H9 (cell line): ENCODE results near the gene SAXO2. TPM values are rescaled to one million over a fixed set of nuclear protein-coding genes. Genes with fewer than 3 reads are reported as not detected.
"Not testable (repeated sequence)": the region's sequence is repeated elsewhere in the genome, so short reads cannot be mapped to it uniquely, and the experiment has no call there.

Source experiments
- DNase-seq: peaks from one replicate; pipeline ENCODE4 v3.0.0-alpha.2; 2017
- H2AFZ ChIP-seq: one replicate; pipeline ENCODE4 v1.6.1; 2013; ENCODE audit warnings: mild to moderate bottlenecking, low read length, control low read depth, moderate library complexity
- H2AK5ac ChIP-seq: 2 replicates; pipeline ENCODE4 v1.6.1; 2013; ENCODE audit warnings: low read length, control low read depth, mixed read lengths; ENCODE audit not compliant: insufficient read length
- H2BK120ac ChIP-seq: one replicate; pipeline ENCODE4 v1.6.1; 2013; ENCODE audit warnings: low read depth, mild to moderate bottlenecking, low read length, control low read depth, inconsistent platforms; ENCODE audit not compliant: poor library complexity, severe bottlenecking
- H2BK12ac ChIP-seq: 2 replicates; pipeline ENCODE4 v1.6.1; 2013; ENCODE audit warnings: low read length, control low read depth, mixed read lengths, low read depth; ENCODE audit not compliant: insufficient read length
- H2BK15ac ChIP-seq: 2 replicates; pipeline ENCODE4 v1.6.1; 2013; ENCODE audit warnings: low read depth, low read length, control low read depth
- H2BK20ac ChIP-seq: one replicate; pipeline ENCODE4 v1.6.1; 2013; ENCODE audit warnings: low read depth, mild to moderate bottlenecking, low read length, control low read depth, inconsistent platforms; ENCODE audit not compliant: poor library complexity, severe bottlenecking
- H2BK5ac ChIP-seq: 2 replicates; pipeline ENCODE4 v1.6.1; 2013; ENCODE audit warnings: low read length, control low read depth, mixed read lengths; ENCODE audit not compliant: insufficient read length
- H3K14ac ChIP-seq: 2 replicates; pipeline ENCODE4 v1.6.1; 2013; ENCODE audit warnings: low read length, control low read depth; ENCODE audit not compliant: insufficient read depth
- H3K18ac ChIP-seq: 2 replicates; pipeline ENCODE4 v1.6.1; 2013; ENCODE audit warnings: low read depth, mild to moderate bottlenecking, mixed read lengths, low read length, control low read depth; ENCODE audit not compliant: insufficient read length
- H3K23ac ChIP-seq: 2 replicates; pipeline ENCODE4 v1.6.1; 2013; ENCODE audit warnings: low read length, control low read depth, mixed read lengths, low read depth; ENCODE audit not compliant: insufficient read length
- H3K23me2 ChIP-seq: 2 replicates; pipeline ENCODE4 v1.6.1; 2013; ENCODE audit warnings: low read depth, mild to moderate bottlenecking, mixed read lengths, low read length, control low read depth; ENCODE audit not compliant: insufficient read length, poor library complexity, severe bottlenecking
- H3K27ac ChIP-seq: 2 replicates; pipeline ENCODE4 v1.5.1; 2013; ENCODE audit warnings: low read length, control low read depth, mixed read lengths, low read depth; ENCODE audit not compliant: insufficient read length
- H3K27me3 ChIP-seq: 2 replicates; pipeline ENCODE4 v1.6.1; 2013; ENCODE audit warnings: low read length, control low read depth, inconsistent platforms; ENCODE audit not compliant: insufficient read depth
- H3K4ac ChIP-seq: 2 replicates; pipeline ENCODE4 v1.6.1; 2013; ENCODE audit warnings: low read depth, mild to moderate bottlenecking, control low read depth, inconsistent platforms, low read length, moderate library complexity
- H3K4me1 ChIP-seq: 2 replicates; pipeline ENCODE4 v1.6.1; 2013; ENCODE audit warnings: low read length, control low read depth, inconsistent platforms; ENCODE audit not compliant: insufficient read depth
- H3K4me2 ChIP-seq: 2 replicates; pipeline ENCODE4 v1.6.1; 2013; ENCODE audit warnings: low read length, control low read depth, mixed read lengths; ENCODE audit not compliant: insufficient read length, insufficient read depth
- H3K56ac ChIP-seq: 2 replicates; pipeline ENCODE4 v1.6.1; 2013; ENCODE audit warnings: low read depth, mild to moderate bottlenecking, mixed read lengths, low read length, control low read depth; ENCODE audit not compliant: insufficient read length
- H3K79me1 ChIP-seq: 2 replicates; pipeline ENCODE4 v1.6.1; 2013; ENCODE audit warnings: low read depth, mild to moderate bottlenecking, moderate library complexity, low read length, control low read depth, inconsistent platforms; ENCODE audit not compliant: insufficient read depth, poor library complexity, severe bottlenecking
- H3K79me2 ChIP-seq: 2 replicates; pipeline ENCODE4 v1.6.1; 2013; ENCODE audit warnings: low read length, control low read depth, inconsistent platforms; ENCODE audit not compliant: insufficient read depth
- H3K9ac ChIP-seq: 2 replicates; pipeline ENCODE4 v1.6.1; 2013; ENCODE audit warnings: low read length, control low read depth, mixed read lengths; ENCODE audit not compliant: insufficient read length; ENCODE audit errors: extremely low read depth
- H3K9me3 ChIP-seq: one replicate; pipeline ENCODE4 v1.6.1; 2013; ENCODE audit warnings: low read depth, low read length, inconsistent platforms; ENCODE audit not compliant: control insufficient read depth
- H3T11ph ChIP-seq: one replicate; pipeline ENCODE4 v1.6.1; 2013; ENCODE audit warnings: mild to moderate bottlenecking, low read length, control low read depth, inconsistent platforms
- H4K20me1 ChIP-seq: one replicate; pipeline ENCODE4 v1.6.1; 2013; ENCODE audit not compliant: control insufficient read depth, insufficient read length, insufficient read depth
- H4K5ac ChIP-seq: 2 replicates; pipeline ENCODE4 v1.6.1; 2013; ENCODE audit warnings: low read depth, mild to moderate bottlenecking, mixed read lengths, low read length, control low read depth; ENCODE audit not compliant: insufficient read length
- H4K8ac ChIP-seq: replicated peaks from 2 replicates; pipeline ENCODE4 v1.6.1; 2013; ENCODE audit warnings: low read length, control low read depth, mixed read lengths, low read depth; ENCODE audit not compliant: insufficient read length
- H4K91ac ChIP-seq: 2 replicates; pipeline ENCODE4 v1.6.1; 2013; ENCODE audit warnings: low read depth, mild to moderate bottlenecking, moderate library complexity, mixed read lengths, low read length, control low read depth; ENCODE audit not compliant: insufficient read length
- H3K27ac Mint-ChIP-seq, 3 experiments: 2 replicates in 2 of 3; 3 replicates in 1 of 3; pipeline ENCODE4 v1.8.0; 2020 to 2021; ENCODE audit warnings: mixed read lengths in 3 of 3, mild to moderate bottlenecking in 1 of 3, moderate library complexity in 1 of 3
- H3K27me3 Mint-ChIP-seq: 2 replicates; pipeline ENCODE4 v1.8.0; 2021; ENCODE audit warnings: low read depth, mild to moderate bottlenecking, moderate library complexity, mixed read lengths
- H3K36me3 Mint-ChIP-seq, 3 experiments: 2 replicates in 2 of 3; 3 replicates in 1 of 3; pipeline ENCODE4 v1.8.0; 2020 to 2021; ENCODE audit warnings: low read depth in 3 of 3, mixed read lengths in 3 of 3; ENCODE audit not compliant: insufficient read depth in 1 of 3
- H3K4me1 Mint-ChIP-seq, 2 experiments: 2 replicates each; pipeline ENCODE4 v1.8.0; 2020; ENCODE audit warnings: mixed read lengths in 2 of 2
- H3K4me3 Mint-ChIP-seq, 2 experiments: 2 replicates in 1 of 2; 3 replicates in 1 of 2; pipeline ENCODE4 v1.8.0; 2020 to 2021; ENCODE audit warnings: mild to moderate bottlenecking in 2 of 2, mixed read lengths in 2 of 2, moderate library complexity in 1 of 2
- H3K9me3 Mint-ChIP-seq, 2 experiments: 2 replicates in 1 of 2; 3 replicates in 1 of 2; pipeline ENCODE4 v1.8.0; 2020; ENCODE audit warnings: mild to moderate bottlenecking in 2 of 2, mixed read lengths in 2 of 2, moderate library complexity in 1 of 2
- WGBS: extraction: QIAGEN DNeasy Blood & Tissue Kit; methylation state at CpG from one replicate; pipeline ENCODE4 v1.1.7; 2013; ENCODE audit warnings: missing lambda C conversion rate, low lambda C conversion rate, mixed read lengths; ENCODE audit not compliant: insufficient read length; ENCODE audit errors: extremely low coverage; 5-methylcytosine and 5-hydroxymethylcytosine counted together
- total RNA-seq: library from RNA; stranded (reverse); gene quantifications from 2 replicates; pipeline ENCODE4 v1.2.1, GENCODE V29; 2021

The SAXO2 gene
- total RNA-seq, 1 experiment from 2014 or later, result 3.1 TPM

DNA sequence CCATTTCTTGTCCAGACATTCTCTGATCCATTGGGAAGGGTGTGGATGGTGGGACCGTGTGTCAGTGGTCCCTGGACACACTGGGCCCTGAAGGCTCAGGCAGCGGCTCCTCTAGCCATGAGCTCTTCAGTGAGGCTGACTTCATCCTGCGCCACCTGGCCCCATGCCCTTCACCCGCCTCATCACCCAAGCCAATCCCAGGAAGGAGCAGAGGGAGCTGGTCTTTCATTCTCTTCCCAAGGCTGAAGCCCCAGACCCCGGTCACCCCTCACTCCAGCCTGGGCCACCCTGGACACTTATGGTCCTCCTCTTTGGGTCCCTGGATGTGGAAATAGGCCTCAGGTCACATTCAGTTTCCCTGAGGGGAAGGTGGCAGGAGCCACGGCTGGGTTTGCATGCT lies 62.2 kb downstream of the SAXO2 start:
- not testable (repeated sequence) for H3K9me3 ChIP-seq, H4K20me1 ChIP-seq, H3K56ac ChIP-seq, H3K9me3 Mint-ChIP-seq, H3K4me1 ChIP-seq, H3K14ac ChIP-seq, H3K23me2 ChIP-seq, H2BK20ac ChIP-seq, H3K4me3 Mint-ChIP-seq, H3T11ph ChIP-seq, H4K8ac ChIP-seq, H3K4me2 ChIP-seq, H3K23ac ChIP-seq, H3K27me3 ChIP-seq, H3K27ac Mint-ChIP-seq, H2BK5ac ChIP-seq, H3K79me2 ChIP-seq, H2AK5ac ChIP-seq, H2BK120ac ChIP-seq, H2AFZ ChIP-seq, H3K27me3 Mint-ChIP-seq, H3K18ac ChIP-seq, H3K9ac ChIP-seq, H3K79me1 ChIP-seq, H3K36me3 Mint-ChIP-seq, H3K4me1 Mint-ChIP-seq, H4K91ac ChIP-seq, H3K27ac ChIP-seq, H4K5ac ChIP-seq, DNase-seq, H2BK12ac ChIP-seq, H2BK15ac ChIP-seq, H3K4ac ChIP-seq
- no CpG with 5 or more reads among the region's 6 CpGs for WGBS

DNA sequence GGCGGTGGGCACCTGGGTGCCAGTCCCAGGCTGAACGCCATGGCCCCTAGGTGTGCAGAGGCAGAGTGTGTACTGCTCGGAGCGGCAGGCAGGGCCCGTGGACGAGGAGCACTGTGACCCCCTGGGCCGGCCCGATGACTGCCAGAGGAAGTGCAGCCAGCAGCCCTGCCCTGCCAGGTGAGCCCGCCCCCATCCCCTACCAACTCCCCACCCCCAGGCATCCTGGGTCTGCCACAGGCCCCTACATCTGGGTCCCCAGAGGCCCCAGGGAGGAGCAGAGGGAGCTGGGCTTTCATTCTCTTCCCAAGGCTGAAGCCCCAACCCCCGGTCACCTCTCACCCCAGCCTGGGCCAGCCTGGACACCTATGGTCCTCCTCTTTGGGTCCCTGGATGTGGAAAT lies 63.0 kb downstream of the SAXO2 start:
- H2AK5ac ChIP-seq, H3K4ac ChIP-seq, H3K18ac ChIP-seq, H3K27ac ChIP-seq, H3K27me3 ChIP-seq, H2BK15ac ChIP-seq, H3K36me3 Mint-ChIP-seq, H3K4me2 ChIP-seq, H4K8ac ChIP-seq, H3K14ac ChIP-seq, H3K23me2 ChIP-seq, H3K23ac ChIP-seq, H3K27ac Mint-ChIP-seq, H2AFZ ChIP-seq, H2BK20ac ChIP-seq, H3K9me3 ChIP-seq, H3K4me1 ChIP-seq, H3K79me2 ChIP-seq, H2BK5ac ChIP-seq, H3K9ac ChIP-seq, DNase-seq, H2BK120ac ChIP-seq, H4K91ac ChIP-seq, H4K20me1 ChIP-seq, H3K56ac ChIP-seq, H3K27me3 Mint-ChIP-seq, H2BK12ac ChIP-seq, H3K79me1 ChIP-seq, H3K4me1 Mint-ChIP-seq, H3K9me3 Mint-ChIP-seq, H3K4me3 Mint-ChIP-seq, H4K5ac ChIP-seq, H3T11ph ChIP-seq: not testable (repeated sequence)
- WGBS, result no CpG with 5 or more reads among the region's 10 CpGs
